Esophagus muscularis mucosa (tissue), 3 donors: Measurements from ENCODE around the gene CREB3.

ENCODE experiments used
- CTCF ChIP-seq, 3 experiments: fragments of 200-600 bp in 2 of 3; fragments of 450-650 bp in 1 of 3; sonication (generic) in 2 of 3; IDR thresholded peaks; one replicate each; pipeline ENCODE4 v1.5.1; 2017 to 2019; ENCODE audit warnings: antibody characterized with exemption in 3 of 3, mild to moderate bottlenecking in 2 of 3, moderate library complexity in 1 of 3
- EP300 ChIP-seq: sonication (generic); formaldehyde crosslinking; IDR thresholded peaks from one replicate; pipeline ENCODE4 v1.6.1; 2017; ENCODE audit warnings: antibody characterized with exemption

DNA sequence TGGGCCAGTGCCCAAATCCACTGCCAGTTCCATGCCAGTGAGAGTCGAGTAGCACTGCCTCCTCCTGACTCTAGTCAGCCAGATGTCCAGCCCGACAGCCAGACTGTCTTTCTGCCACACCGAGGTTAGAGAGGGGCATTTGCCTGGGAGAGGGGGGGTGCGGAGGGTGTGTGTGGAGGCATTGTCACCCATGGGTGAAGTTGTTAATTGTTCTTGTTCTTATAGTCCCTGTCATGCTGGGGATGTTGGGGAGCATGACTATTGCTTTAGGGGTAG lies 17.7 kb downstream of the CREB3 start:
- TF ChIP-seq EP300 (no peak), CTCF (IDR thresholded peaks at IDR 0.05) (no peak)
